MM.1S (cell line): ENCODE results near the gene SHANK3.

Experiments used
- DNase-seq: peaks from one replicate; pipeline ENCODE4 v3.0.0-alpha.2; 2015
- H2AFZ ChIP-seq: fragments of 300-600 bp; sonication (generic); 2 replicates; pipeline ENCODE4 v1.6.0; 2016; ENCODE audit warnings: antibody characterized with exemption, low read length
- H3F3A ChIP-seq: fragments of 300-600 bp; sonication (generic); 2 replicates; pipeline ENCODE4 v1.6.1; 2016; ENCODE audit warnings: mild to moderate bottlenecking, antibody characterized with exemption, low read length, moderate library complexity, mixed read lengths; ENCODE audit not compliant: insufficient read depth
- H3K27ac ChIP-seq: fragments of 300-600 bp; sonication (generic); 2 replicates; pipeline ENCODE4 v1.5.1; 2016; ENCODE audit warnings: mild to moderate bottlenecking, low read length
- H3K27me3 ChIP-seq: fragments of 300-600 bp; sonication (generic); replicated peaks from 2 replicates; pipeline ENCODE4 v1.6.0; 2016; ENCODE audit warnings: low read length; ENCODE audit not compliant: insufficient read depth
- H3K36me3 ChIP-seq: fragments of 300-600 bp; sonication (generic); replicated peaks from 2 replicates; pipeline ENCODE4 v1.6.1; 2016; ENCODE audit warnings: mild to moderate bottlenecking, low read length, mixed read lengths; ENCODE audit not compliant: insufficient read depth
- H3K4me1 ChIP-seq: fragments of 300-600 bp; sonication (generic); 2 replicates; pipeline ENCODE4 v1.6.1; 2016; ENCODE audit warnings: low read length, mixed read lengths
- H3K4me2 ChIP-seq: fragments of 300-600 bp; sonication (generic); 2 replicates; pipeline ENCODE4 v1.6.0; 2016; ENCODE audit warnings: low read depth, low read length
- H3K4me3 ChIP-seq: fragments of 300-600 bp; sonication (generic); 2 replicates; pipeline ENCODE4 v1.5.1; 2016; ENCODE audit warnings: low read length, mixed read lengths
- H3K79me2 ChIP-seq: fragments of 300-600 bp; sonication (generic); 2 replicates; pipeline ENCODE4 v1.6.1; 2016; ENCODE audit warnings: mixed run types, low read length, mixed read lengths
- H3K9ac ChIP-seq: fragments of 300-600 bp; sonication (generic); 2 replicates; pipeline ENCODE4 v1.6.1; 2016; ENCODE audit warnings: low read length, mixed read lengths
- H3K9me2 ChIP-seq: fragments of 300-600 bp; sonication (generic); replicated peaks from 2 replicates; pipeline ENCODE4 v1.6.1; 2016; ENCODE audit warnings: mild to moderate bottlenecking, low read length, mixed read lengths; ENCODE audit not compliant: insufficient read depth
- H3K9me3 ChIP-seq: fragments of 300-600 bp; sonication (generic); replicated peaks from 2 replicates; pipeline ENCODE4 v1.6.1; 2016; ENCODE audit warnings: mild to moderate bottlenecking, low read length, mixed read lengths; ENCODE audit not compliant: insufficient read depth
- H4K20me1 ChIP-seq: fragments of 300-600 bp; sonication (generic); 2 replicates; pipeline ENCODE4 v1.6.1; 2016; ENCODE audit warnings: mild to moderate bottlenecking, low read length, moderate library complexity, mixed read lengths; ENCODE audit not compliant: insufficient read depth
- EZH2 ChIP-seq: fragments of 300-600 bp; sonication (generic); optimal IDR thresholded peaks from 2 replicates; pipeline ENCODE3; 2017; ENCODE audit warnings: low read depth, mild to moderate bottlenecking, antibody characterized with exemption, low read length, mixed read lengths
- EZH2phosphoT487 ChIP-seq: fragments of 300-600 bp; sonication (generic); IDR thresholded peaks from 2 replicates; pipeline ENCODE4 v1.6.1; 2018; ENCODE audit warnings: antibody characterized with exemption, low read length
- TF ChIP-seq, protein P1 (sequence below): fragments of 300-600 bp; sonication (generic); IDR thresholded peaks from 2 replicates; pipeline ENCODE4 v1.5.1; 2016; ENCODE audit warnings: antibody characterized with exemption, low read length, mixed read lengths

SHANK3 gene

DNA sequence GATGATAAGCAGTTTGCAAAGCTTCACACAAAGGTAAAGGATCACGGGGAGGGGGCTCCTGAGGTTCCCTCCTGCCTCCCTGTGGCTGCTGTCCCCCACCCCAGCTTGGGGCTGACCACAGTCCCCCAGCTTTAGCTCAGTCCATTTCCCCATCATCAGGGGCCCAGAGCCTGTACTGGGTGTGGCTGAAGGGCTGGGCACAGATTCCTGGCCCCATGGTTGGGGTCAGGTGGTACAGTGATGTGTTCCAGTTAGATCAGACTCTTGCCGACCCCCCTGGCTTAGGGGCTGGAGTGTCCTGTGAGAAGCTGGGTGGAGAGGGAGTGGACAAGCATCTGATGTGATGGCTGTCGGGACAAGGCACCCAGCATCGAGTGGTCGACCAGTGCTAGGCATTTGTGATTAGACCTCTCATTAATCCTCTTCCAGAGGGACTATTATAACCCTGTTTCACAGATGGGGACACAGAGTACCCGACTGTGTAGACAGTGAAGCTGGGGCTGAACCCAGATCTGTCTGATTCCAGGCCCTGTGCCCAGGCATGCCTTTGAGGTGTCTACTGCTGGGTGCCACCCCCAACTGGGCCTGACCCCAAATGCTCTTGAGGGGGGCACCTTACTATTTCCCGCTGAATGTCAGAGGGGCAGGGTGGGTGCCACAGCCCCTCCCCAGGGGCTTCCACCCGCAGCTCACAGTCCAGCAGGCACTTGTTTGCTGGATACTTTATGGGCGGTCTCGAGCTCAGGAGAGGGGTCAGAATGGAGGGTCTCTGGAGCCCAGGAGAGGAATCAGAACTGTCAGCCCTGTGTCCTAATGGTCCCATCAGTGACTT, 4.3 kb downstream of the SHANK3 start:
- Histone ChIP-seq H3K79me2 (no peaks in the 10 kb centered on the region), H3K4me3 (no peak overlapping the region), H3K4me2 (no peak overlapping the region), H2AFZ (no peak overlapping the region), H3F3A (no peaks in the 10 kb centered on the region), H3K9ac (no peak overlapping the region), H3K4me1 (no peaks in the 10 kb centered on the region), H3K27me3 (peaks cover 54% of the 10 kb centered on the region), H4K20me1 (no peaks in the 10 kb centered on the region), H3K27ac (no peak overlapping the region), H3K9me3 (no peaks in the 10 kb centered on the region), H3K36me3 (no peaks in the 10 kb centered on the region), H3K9me2 (no peaks in the 10 kb centered on the region)
- TF ChIP-seq EZH2phosphoT487 (no peak), EZH2 (no peak)
- TF ChIP-seq, protein P1, sequence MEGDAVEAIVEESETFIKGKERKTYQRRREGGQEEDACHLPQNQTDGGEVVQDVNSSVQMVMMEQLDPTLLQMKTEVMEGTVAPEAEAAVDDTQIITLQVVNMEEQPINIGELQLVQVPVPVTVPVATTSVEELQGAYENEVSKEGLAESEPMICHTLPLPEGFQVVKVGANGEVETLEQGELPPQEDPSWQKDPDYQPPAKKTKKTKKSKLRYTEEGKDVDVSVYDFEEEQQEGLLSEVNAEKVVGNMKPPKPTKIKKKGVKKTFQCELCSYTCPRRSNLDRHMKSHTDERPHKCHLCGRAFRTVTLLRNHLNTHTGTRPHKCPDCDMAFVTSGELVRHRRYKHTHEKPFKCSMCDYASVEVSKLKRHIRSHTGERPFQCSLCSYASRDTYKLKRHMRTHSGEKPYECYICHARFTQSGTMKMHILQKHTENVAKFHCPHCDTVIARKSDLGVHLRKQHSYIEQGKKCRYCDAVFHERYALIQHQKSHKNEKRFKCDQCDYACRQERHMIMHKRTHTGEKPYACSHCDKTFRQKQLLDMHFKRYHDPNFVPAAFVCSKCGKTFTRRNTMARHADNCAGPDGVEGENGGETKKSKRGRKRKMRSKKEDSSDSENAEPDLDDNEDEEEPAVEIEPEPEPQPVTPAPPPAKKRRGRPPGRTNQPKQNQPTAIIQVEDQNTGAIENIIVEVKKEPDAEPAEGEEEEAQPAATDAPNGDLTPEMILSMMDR, result no peak
- no peak for DNase-seq

DNA sequence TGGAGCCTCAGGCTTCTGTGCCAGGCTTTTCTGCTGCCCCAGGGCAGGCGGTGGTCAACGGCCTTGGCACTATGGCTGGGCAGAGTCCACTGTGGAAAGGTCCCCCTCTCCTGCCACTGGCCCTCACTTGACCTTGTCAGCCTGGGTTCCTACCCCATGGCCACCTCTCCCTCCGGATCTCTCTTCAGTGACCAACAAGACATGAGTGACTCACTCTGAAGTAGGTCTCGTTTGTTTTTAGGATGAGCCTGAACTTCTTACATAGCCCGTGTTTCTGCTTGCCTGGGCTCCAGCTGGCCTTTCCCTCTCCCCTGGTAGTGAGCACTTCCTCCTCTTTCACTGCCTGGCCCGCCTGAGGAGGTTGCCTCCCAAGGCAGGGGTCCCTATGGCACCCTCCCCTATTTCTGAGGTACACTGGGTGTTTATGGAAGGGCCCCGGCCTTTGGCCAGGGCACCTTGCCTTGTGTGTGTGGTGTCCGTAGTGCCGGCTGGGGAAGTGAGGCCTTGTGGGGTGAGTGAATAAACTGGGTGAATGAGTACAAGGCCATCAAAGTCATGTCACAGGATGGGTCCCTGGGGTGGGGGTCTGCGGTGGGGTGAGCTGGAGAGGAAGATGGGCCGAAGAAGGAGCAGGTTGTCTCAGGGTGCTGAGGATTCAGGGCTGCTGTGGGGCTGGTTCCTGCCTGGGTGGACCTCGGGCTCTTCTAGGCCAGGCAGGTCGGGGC, 5.0 kb downstream of the SHANK3 start:
- no peak overlapping the region for H3K27ac ChIP-seq
- H2AFZ ChIP-seq, result no peak overlapping the region
- no peak overlapping the region for H3K9ac ChIP-seq
- no peaks in the 10 kb centered on the region for H3K4me1 ChIP-seq
- H3F3A ChIP-seq, result no peaks in the 10 kb centered on the region
- H4K20me1 ChIP-seq, result no peaks in the 10 kb centered on the region
- H3K4me2 ChIP-seq, result no peak overlapping the region
- no peaks in the 10 kb centered on the region for H3K9me3 ChIP-seq
- no peaks in the 10 kb centered on the region for H3K79me2 ChIP-seq
- H3K27me3 ChIP-seq, result peaks cover 46% of the 10 kb centered on the region
- no peak for DNase-seq
- TF ChIP-seq, protein P1, result no peak
- TF ChIP-seq EZH2, result no peak
- TF ChIP-seq EZH2phosphoT487, result no peak
- H3K4me3 ChIP-seq, result no peak overlapping the region
- no peaks in the 10 kb centered on the region for H3K9me2 ChIP-seq
- no peaks in the 10 kb centered on the region for H3K36me3 ChIP-seq

DNA sequence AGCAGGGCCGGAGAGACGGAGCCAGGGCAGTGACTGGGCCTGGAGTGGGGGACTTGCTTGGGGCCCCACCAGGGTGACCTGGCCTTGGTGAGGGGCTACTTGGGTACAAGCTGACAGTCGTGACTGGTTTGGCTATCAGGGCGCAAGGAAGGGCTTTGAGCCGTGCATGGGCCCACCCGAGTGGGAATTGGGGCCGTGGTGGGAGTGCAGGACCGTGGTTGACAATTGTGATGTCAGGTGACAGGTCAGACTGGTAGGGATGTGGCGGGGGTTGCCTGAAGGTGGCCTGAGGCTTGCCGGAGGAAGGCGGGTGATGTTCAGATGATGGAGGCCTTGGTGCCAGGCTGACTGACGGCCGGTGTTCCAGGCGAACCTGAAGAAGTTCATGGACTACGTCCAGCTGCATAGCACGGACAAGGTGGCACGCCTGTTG, 5.6 kb downstream of the SHANK3 start:
- Histone ChIP-seq H3K36me3 (no peaks in the 10 kb centered on the region), H3F3A (no peaks in the 10 kb centered on the region), H3K27ac (no peak overlapping the region), H3K4me3 (no peak overlapping the region), H3K9me2 (no peaks in the 10 kb centered on the region), H3K79me2 (no peaks in the 10 kb centered on the region), H4K20me1 (no peaks in the 10 kb centered on the region), H3K4me2 (no peak overlapping the region), H3K4me1 (no peaks in the 10 kb centered on the region), H3K9ac (no peak overlapping the region), H2AFZ (no peak overlapping the region), H3K27me3 (peaks cover 40% of the 10 kb centered on the region), H3K9me3 (no peaks in the 10 kb centered on the region)
- DNase-seq, result no peak
- TF ChIP-seq EZH2phosphoT487 (no peak), EZH2 (no peak)
